ENCODE data around the gene SLC13A3. TPM values are rescaled to one million over a fixed set of nuclear protein-coding genes. Genes with fewer than 3 reads are reported as not detected.
A peak's percentile ranks its signal among the peaks of the same experiment; 100 is the strongest.

SLC13A3 gene
- total RNA-seq, 2 experiments from 2014 or later, result not detected

DNA sequence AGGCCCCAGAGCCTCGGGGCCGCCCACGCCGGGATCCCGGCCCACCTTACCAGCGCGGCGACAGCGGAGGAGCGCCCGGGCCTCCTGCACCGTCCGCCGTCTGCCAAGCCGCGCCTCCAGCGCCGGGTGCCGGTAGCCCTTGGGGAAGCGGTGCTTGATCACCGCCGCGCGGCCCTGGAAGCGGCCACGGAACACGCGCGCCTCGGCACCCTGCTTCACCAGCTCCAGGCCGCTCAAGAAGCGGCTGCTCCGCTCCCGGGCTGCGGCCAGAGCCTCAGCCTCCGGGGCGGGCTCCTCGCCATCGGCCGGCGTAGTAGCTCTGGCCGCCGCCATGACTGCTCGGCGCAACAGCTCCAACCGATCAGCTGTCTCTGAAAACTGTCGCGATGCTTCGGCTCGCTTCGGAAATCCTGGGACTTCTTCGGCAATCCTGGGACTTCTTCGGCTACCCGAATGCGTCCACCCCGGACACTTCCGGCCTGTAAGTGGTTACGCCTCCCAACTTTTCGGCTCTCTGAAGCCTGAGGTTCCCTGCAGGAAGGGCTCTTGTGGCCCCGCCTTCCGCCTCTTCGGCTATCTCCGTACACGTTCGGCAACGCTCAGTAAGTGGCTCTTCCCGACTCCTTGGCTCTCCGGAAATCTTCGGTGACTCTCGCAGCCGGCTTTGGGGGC lies 38.0 kb upstream of the SLC13A3 start, which contains the start of gene TP53RK:
TSS of gene TP53RK (minus strand) at position 363 of the 672 bp plus-strand sequence. CDS start at position 333, 30 bp downstream.
- intact Hi-C loops (cut with micrococcal nuclease), result loop anchor here (1.0 to 10.0 kb wide), 8 partner anchors 130 to 757 kb away; partner anchors contain the start of genes CDH22, ELMO2, PCIF1 and ZNF334
- DNase-seq, result peak; percentile 99
- H3K4me3 Mint-ChIP-seq, result peak within 1 kb of the TSS; percentile 90
- peaks cover 32% of the 10 kb centered on the region for H3K4me1 Mint-ChIP-seq (ENCODE audit: low read depth)
- peaks cover 13% of the 10 kb centered on the region for H3K36me3 Mint-ChIP-seq (ENCODE audit: low read depth)
- CTCF ChIA-PET, result interaction anchor here (0.7 to 1.6 kb wide), 6 partner anchors 13 to 282 kb away, joined by 3 to 6 read pairs (median 4); partner anchors contain the start of gene ELMO2
- H3K9me3 Mint-ChIP-seq, result no peaks in the 10 kb centered on the region
- no peaks in the 10 kb centered on the region for H3K27me3 Mint-ChIP-seq (ENCODE audit: low read depth)
- peak within 1 kb of the TSS; percentile 87 for H3K27ac Mint-ChIP-seq

DNA sequence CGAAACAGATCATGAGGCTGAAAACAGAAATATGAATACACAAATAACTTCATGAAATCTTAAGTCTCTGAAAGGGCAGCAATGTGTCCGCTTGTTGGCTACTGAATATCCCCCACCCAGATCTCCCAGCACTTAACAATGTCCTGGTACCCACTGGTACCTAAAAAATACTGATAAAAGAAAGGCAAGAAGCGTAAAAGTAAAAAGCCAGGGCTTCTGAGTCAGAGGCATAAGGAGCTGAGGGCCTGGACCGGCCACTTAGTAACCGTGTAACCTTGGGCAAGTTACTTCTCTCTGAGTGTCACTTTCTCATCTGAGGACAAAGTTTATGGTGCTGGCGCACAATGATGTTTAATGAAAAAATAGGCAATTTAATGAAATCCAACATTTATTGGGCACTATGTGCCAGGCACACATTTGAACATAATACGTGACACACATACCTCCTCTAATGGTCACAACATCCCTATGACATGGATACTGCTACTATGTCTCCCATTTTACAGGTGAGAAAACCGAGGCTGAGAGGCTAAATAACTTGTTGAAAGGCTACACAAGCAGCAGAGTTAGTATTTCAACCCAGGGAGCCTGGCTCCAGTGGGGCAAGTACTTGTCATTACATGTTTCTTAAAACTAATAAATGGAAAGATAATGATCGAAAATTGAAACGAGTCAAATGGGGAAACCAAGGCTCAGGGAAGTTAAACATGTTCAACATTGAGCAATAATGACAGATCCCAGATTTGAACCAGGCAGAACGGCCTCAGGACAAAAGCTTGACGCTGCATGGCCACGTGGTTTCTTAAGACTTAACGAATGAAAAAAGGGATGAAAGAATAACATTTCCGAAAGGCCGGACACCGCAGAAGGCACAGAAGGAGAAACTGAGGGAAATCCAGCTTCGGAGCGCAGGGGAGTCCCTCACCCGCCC lies 37.2 kb upstream of the SLC13A3 start:
- H3K9me3 Mint-ChIP-seq, result no peaks in the 10 kb centered on the region
- intact Hi-C loops (cut with micrococcal nuclease), result loop anchor here (1.0 to 10.0 kb wide), 8 partner anchors 130 to 756 kb away; partner anchors contain the start of genes CDH22, ELMO2, PCIF1 and ZNF334

DNA sequence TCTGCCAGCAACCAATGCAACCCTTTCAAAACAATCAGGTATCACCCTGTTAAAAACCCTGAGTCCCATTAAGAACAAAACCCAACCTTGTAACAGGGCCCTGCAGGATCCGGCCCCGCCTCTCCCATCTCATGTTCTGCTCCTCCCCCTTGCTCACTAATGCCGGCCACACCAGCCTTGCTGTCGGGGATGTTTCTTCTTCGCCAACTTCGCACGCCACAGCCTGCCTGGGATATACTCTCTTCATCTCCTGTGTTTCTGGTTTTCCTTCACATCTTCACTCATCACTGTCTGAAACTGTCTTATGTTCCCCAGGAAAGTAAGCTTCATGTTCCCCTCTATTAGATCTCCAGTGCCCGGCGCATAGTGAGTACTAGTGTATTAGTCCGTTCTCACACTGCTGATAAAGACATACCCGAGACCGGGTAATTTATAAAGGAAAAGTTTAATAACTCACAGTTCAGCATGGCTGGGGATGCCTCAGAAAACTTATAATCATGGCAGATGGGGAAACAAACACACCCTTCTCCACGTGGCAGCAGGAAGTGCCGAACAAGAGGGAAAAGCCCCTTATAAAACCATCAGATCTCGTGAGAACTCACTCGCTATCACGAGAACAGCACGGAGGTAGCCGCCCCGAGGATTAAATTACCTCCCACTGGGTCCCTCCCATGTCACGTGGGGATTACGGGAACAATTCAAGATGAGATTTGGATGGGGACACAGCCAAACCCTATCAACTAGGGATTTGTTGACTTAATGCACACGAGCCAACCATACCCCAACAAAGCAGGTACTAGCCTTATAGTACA lies 32.9 kb upstream of the SLC13A3 start:
- intact Hi-C loops (cut with micrococcal nuclease), result loop anchor here (5.0 to 10.0 kb wide), 3 partner anchors 137 to 669 kb away; no protein-coding TSS in a partner anchor
- DNase-seq, result no peak
- Mint-ChIP-seq H3K27me3 (ENCODE audit: low read depth) (no peaks in the 10 kb centered on the region), H3K36me3 (ENCODE audit: low read depth) (peaks cover 13% of the 10 kb centered on the region), H3K9me3 (no peaks in the 10 kb centered on the region), H3K4me1 (ENCODE audit: low read depth) (peaks cover 47% of the 10 kb centered on the region), H3K27ac (no peak overlapping the region), H3K4me3 (no peak overlapping the region)
- CTCF ChIA-PET, result interaction anchor here (0.6 to 3.4 kb wide), 4 partner anchors 162 to 247 kb away, joined by 3 to 14 read pairs (median 6); no protein-coding TSS in a partner anchor

More for the DNA sequence above, 37.2 kb upstream of the SLC13A3 start:
- Mint-ChIP-seq H3K4me3 (peak overlapping the region; percentile 90), H3K36me3 (ENCODE audit: low read depth) (peaks cover 13% of the 10 kb centered on the region), H3K27ac (peak overlapping the region; percentile 84), H3K27me3 (ENCODE audit: low read depth) (no peaks in the 10 kb centered on the region), H3K4me1 (ENCODE audit: low read depth) (peaks cover 40% of the 10 kb centered on the region)
- no peak for DNase-seq
- CTCF ChIA-PET, result interaction anchor here (0.7 to 1.4 kb wide), 6 partner anchors 9 to 281 kb away, joined by 3 to 6 read pairs (median 4); partner anchors contain the start of gene ELMO2

DNA sequence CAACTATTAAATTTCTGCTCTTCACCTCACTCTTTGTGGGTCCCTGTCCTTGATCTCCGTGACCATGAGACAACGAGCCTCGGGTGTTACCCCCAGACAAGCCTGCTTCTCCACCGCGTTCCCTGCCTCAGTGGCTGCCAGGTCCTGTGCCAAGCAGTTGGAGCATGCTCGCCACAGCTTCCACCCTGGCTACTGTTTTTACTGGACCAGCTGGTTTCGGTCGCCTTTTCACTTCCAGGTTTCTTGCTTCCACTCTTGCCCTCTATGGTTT lies 32.3 kb upstream of the SLC13A3 start:
- Mint-ChIP-seq H3K27ac (no peak overlapping the region), H3K36me3 (ENCODE audit: low read depth) (peaks cover 13% of the 10 kb centered on the region), H3K27me3 (ENCODE audit: low read depth) (no peaks in the 10 kb centered on the region), H3K4me1 (ENCODE audit: low read depth) (peaks cover 47% of the 10 kb centered on the region), H3K4me3 (no peak overlapping the region), H3K9me3 (no peaks in the 10 kb centered on the region)
- DNase-seq, result no peak
- CTCF ChIA-PET, result interaction anchor here (0.6 to 3.4 kb wide), 3 partner anchors 161 to 223 kb away, joined by 3 to 14 read pairs (median 10); no protein-coding TSS in a partner anchor
- intact Hi-C loops (cut with micrococcal nuclease), result loop anchor here (5.0 to 10.0 kb wide), 3 partner anchors 136 to 669 kb away; no protein-coding TSS in a partner anchor

DNA sequence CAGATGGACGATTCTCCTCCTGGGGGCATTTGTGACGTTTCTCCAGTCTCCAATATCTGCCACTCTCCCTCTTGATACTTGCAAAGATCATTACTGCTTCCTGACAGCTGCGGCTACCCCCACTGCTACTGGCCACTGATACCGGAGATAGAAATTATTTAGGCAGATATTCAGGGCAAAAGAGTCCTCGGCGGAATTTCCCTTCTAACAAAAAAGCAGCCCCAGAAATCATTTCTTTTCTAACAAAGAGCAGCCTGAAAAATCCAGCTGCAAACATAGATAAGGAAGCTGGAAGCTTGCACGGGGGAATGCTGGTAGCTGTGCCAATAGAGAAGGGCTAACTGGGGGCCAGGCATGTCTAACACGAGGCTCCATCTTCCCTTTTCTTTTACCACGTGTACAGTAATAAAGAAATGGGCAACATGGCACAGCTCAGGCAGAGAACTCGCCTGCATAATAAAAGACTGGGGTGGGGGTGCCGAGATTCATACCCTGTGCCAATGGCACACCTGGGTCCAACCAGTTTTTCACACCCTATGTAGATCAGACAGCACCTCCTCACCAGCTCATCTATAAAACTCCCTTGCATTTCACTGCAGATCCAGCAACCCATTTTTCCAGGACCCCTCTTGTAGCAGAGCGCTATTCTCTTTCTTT lies 31.9 kb upstream of the SLC13A3 start:
- no peaks in the 10 kb centered on the region for H3K9me3 Mint-ChIP-seq
- CTCF ChIA-PET, result interaction anchor here (1.5 to 3.4 kb wide), 3 partner anchors 138 to 163 kb away, joined by 3 to 11 read pairs (median 10); no protein-coding TSS in a partner anchor
- H3K4me1 Mint-ChIP-seq (ENCODE audit: low read depth), result peaks cover 47% of the 10 kb centered on the region
- no peak for DNase-seq
- H3K4me3 Mint-ChIP-seq, result no peak overlapping the region
- H3K27ac Mint-ChIP-seq, result no peak overlapping the region
- intact Hi-C loops (cut with micrococcal nuclease), result loop anchor here (5.0 to 10.0 kb wide), 3 partner anchors 136 to 668 kb away; no protein-coding TSS in a partner anchor
- H3K27me3 Mint-ChIP-seq (ENCODE audit: low read depth), result no peaks in the 10 kb centered on the region
- peaks cover 13% of the 10 kb centered on the region for H3K36me3 Mint-ChIP-seq (ENCODE audit: low read depth)

DNA sequence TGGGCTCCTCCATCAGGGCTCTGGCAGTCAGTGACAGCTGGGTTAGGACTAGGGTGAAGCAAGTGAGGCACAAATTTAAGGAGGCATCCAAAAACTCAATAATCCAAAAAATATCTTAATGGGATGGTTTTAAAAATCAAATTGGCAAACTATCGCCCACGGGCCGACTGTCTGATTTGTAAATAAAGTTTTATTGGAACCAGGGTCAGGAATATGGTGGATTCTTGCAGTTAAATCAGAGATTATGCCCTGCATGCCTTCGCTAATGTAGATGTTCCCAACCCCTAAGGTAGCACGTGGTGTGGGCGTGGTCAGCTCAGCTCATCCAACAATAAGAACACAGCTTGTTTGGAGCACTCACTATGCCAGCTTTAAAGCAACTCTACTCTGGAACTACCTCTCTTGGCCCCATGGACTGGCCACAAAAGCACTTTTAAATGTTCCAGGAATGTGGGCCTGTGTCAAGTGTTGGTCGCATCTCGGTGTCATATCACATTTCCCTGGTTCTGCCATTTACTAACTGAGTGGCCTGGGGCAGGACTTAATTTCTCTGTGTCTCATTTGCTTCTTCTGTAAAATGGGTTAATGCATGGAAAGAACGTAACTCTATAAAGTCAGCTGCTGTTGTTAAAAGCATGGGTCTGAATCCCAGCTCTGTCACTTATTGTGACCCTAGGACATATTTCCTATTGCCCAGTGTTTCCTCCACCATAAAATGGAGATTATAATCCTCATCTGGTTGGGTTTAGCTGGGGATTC lies 31.0 kb upstream of the SLC13A3 start:
- H3K36me3 Mint-ChIP-seq (ENCODE audit: low read depth), result peaks cover 13% of the 10 kb centered on the region
- intact Hi-C loops (cut with micrococcal nuclease), result loop anchor here (5.0 to 10.0 kb wide), 3 partner anchors 135 to 667 kb away; no protein-coding TSS in a partner anchor

DNA sequence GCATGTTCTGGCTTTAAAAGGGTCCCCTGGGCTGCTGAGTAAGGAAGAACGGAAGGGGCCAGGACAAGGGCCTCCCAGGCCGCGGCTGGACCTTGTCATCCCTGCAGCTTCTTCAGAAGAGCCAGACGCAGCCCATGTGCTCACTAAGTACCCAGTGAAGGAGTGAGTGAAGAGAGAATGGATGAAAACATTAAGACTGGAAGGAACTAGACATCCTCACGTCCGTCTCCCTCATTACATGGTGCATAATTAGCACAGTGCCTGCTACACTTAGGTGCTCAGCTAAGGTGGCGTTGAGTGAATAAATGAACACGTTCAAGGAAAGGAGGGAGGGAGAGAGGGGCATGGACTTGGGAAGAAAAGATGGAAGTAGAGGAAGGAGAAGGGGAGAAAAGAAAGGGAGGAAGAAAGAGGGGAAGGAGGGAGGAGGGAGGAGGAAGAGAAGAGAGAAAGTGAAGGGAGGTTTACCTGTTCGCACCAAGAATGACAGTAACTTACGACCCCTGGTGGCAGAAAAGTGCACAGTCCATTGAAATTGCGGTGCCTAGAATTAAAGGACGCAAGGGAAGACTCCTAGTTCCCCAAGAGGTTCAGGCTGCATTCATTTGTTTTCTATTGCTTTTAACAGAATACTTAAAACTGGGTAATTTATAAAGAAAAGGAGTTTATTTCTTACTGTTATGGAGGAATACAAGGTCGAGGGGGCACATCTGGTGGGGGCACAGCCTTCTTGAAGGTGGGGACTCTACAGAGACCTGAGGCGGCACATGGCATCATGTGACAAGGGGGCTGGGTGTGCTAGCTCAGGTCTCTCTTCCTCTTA lies 30.0 kb upstream of the SLC13A3 start:
- no peak overlapping the region for H3K27ac Mint-ChIP-seq
- intact Hi-C loops (cut with micrococcal nuclease), result loop anchor here (1.0 to 10.0 kb wide), 6 partner anchors 119 to 666 kb away; no protein-coding TSS in a partner anchor

More for the DNA sequence above, 31.0 kb upstream of the SLC13A3 start:
- H3K27me3 Mint-ChIP-seq (ENCODE audit: low read depth), result no peaks in the 10 kb centered on the region
- H3K9me3 Mint-ChIP-seq, result no peaks in the 10 kb centered on the region
- DNase-seq, result no peak
- no peak overlapping the region for H3K27ac Mint-ChIP-seq
- no peak overlapping the region for H3K4me3 Mint-ChIP-seq
- CTCF ChIA-PET, result interaction anchor here (1.0 to 3.4 kb wide), 5 partner anchors 23 to 162 kb away, joined by 3 to 11 read pairs (median 5); partner anchors contain the start of gene OCSTAMP
- H3K4me1 Mint-ChIP-seq (ENCODE audit: low read depth), result peaks cover 38% of the 10 kb centered on the region

DNA sequence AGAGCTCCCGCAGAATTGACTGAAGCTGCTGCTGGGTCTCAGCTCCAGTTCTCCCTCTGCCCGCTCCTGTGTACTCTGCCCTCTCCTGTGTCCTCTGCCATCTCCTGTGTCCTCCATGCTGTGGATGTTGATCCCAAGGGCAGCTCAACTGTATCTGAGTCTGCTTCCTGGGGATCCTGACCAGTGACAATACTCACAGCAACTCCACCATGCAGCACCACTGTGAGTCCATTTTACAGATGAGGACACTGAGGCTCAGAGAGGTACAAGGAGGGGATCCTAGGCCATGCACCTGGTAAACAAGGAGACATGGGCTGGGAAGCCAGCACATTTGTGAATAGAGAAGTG lies 29.4 kb upstream of the SLC13A3 start:
- intact Hi-C loops (cut with micrococcal nuclease), result loop anchor here (1.0 to 10.0 kb wide), 6 partner anchors 118 to 666 kb away; no protein-coding TSS in a partner anchor
- no peak for DNase-seq
- no peak overlapping the region for H3K4me3 Mint-ChIP-seq
- peaks cover 4% of the 10 kb centered on the region for H3K36me3 Mint-ChIP-seq (ENCODE audit: low read depth)
- H3K4me1 Mint-ChIP-seq (ENCODE audit: low read depth), result peaks cover 23% of the 10 kb centered on the region
- H3K27ac Mint-ChIP-seq, result no peak overlapping the region
- CTCF ChIA-PET, result interaction anchor here (1.1 to 2.3 kb wide), 7 partner anchors 8 to 313 kb away, joined by 3 to 11 read pairs (median 4); no protein-coding TSS in a partner anchor
- no peaks in the 10 kb centered on the region for H3K27me3 Mint-ChIP-seq (ENCODE audit: low read depth)
- no peaks in the 10 kb centered on the region for H3K9me3 Mint-ChIP-seq

More for the DNA sequence above, 30.0 kb upstream of the SLC13A3 start:
- Mint-ChIP-seq H3K4me1 (ENCODE audit: low read depth) (peaks cover 28% of the 10 kb centered on the region), H3K9me3 (no peaks in the 10 kb centered on the region), H3K27me3 (ENCODE audit: low read depth) (no peaks in the 10 kb centered on the region), H3K36me3 (ENCODE audit: low read depth) (peaks cover 10% of the 10 kb centered on the region), H3K4me3 (no peak overlapping the region)
- CTCF ChIA-PET, result interaction anchor here (1.0 to 3.4 kb wide), 10 partner anchors 9 to 196 kb away, joined by 3 to 11 read pairs (median 4); partner anchors contain the start of gene OCSTAMP
- peak; percentile 86 for DNase-seq

DNA sequence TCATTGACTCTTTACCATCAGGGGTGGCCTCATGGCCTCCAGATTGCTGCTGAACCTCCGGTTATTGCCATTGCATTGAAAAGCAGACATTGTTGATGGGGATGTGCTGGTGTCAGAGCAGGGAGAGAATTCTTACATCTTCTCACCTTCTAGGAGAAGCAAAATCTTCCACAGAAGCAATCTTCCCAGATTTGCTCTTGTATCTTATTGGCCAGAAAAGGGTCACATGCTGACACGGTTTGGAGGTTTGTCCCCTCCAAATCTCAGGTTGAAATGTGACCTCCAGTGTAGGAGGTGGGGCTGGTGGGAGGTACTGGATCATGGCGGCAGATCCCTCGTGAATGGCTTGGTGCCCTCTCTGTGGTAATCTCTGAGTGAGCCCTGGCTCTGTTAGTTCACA lies 27.3 kb upstream of the SLC13A3 start:
- no peak for DNase-seq
- CTCF ChIA-PET, result no interaction called here

DNA sequence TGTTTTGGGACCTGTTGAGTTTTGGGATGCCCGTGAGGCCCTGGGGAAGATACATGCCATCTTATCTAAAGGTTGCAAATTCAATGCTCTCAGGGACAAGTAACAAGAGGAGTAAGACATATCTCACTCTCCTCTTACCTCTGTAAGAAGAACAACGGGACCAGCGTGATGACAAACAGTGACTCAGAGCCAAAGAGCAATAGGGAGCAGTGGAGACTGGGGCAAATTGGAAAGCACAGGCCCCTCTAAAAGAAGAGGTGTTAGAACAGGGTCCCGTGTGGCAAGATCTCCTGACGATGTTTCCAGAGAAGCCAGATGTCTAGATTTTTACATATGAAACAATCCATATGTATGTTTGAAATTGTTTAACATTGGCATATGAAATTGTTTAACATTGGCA lies 26.3 kb upstream of the SLC13A3 start:
- no peak overlapping the region for H3K27ac Mint-ChIP-seq
- CTCF ChIA-PET, result no interaction called here
- no peak for DNase-seq
- intact Hi-C loops (cut with micrococcal nuclease), result no loop called here
- peaks cover 9% of the 10 kb centered on the region for H3K4me1 Mint-ChIP-seq (ENCODE audit: low read depth)
- no peaks in the 10 kb centered on the region for H3K36me3 Mint-ChIP-seq (ENCODE audit: low read depth)
- H3K9me3 Mint-ChIP-seq, result no peaks in the 10 kb centered on the region
- H3K4me3 Mint-ChIP-seq, result no peak overlapping the region
- H3K27me3 Mint-ChIP-seq (ENCODE audit: low read depth), result no peaks in the 10 kb centered on the region

More for the DNA sequence above, 27.3 kb upstream of the SLC13A3 start:
- no peaks in the 10 kb centered on the region for H3K9me3 Mint-ChIP-seq
- peaks cover 11% of the 10 kb centered on the region for H3K4me1 Mint-ChIP-seq (ENCODE audit: low read depth)
- H3K27ac Mint-ChIP-seq, result no peak overlapping the region
- intact Hi-C loops (cut with micrococcal nuclease), result no loop called here
- H3K36me3 Mint-ChIP-seq (ENCODE audit: low read depth), result no peaks in the 10 kb centered on the region
- H3K4me3 Mint-ChIP-seq, result no peak overlapping the region
- no peaks in the 10 kb centered on the region for H3K27me3 Mint-ChIP-seq (ENCODE audit: low read depth)

Data from activated naive CD4-positive, alpha-beta T cell treated with anti-CD3 and anti-CD28 coated beads for 36 hours (primary cell).